HG02678 (cell line): ENCODE results near the gene PRSS23.
A peak's percentile ranks its signal among the peaks of the same experiment; 100 is the strongest.
"Not testable (repeated sequence)": the region's sequence is repeated elsewhere in the genome, so short reads cannot be mapped to it uniquely, and the experiment has no call there.

Experiments used
- ATAC-seq: cut with Tn5 transposase; IDR thresholded peaks from one replicate; pipeline ENCODE4 v1.9.1; 2021; ENCODE audit warnings: mild to moderate bottlenecking, moderate library complexity; ENCODE audit not compliant: unreplicated experiment

The PRSS23 gene

DNA sequence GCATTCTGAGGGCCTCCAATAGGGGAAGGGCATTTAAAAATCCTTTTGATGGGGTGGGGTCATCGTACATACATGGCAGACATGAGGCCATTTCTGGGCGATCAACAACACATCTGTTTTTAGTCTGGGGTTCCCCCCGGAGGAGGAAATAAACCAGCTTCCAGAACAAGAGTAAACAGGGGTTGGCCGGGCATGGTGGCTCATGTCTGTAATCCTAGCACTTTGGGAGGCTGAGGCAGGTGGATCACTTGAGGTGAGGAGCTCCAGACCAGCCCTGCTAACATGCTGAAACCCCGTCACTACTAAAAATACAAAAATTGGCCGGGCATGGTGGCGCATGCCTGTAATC is 12.0 kb downstream of the PRSS23 start:
- no peak for ATAC-seq

DNA sequence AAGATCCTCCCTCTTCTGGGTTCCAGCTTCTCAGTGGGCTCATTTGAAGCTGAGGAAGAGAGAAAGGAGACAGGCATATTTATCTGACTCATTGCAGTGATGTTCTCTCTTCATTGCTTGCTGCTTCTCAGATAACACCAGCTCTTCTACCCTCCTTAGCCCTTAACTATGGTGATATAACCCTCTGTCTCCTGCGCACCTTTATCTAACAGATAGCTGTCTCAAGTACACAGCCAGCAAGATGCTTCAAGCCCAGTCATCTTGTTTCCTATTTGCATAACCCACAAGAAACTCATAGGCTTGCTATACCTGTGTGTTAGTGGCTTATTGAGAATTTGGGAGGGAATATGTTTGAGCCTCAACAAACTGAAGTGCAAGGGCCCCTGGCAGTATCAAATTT is 12.6 kb downstream of the PRSS23 start:
- no peak for ATAC-seq

DNA sequence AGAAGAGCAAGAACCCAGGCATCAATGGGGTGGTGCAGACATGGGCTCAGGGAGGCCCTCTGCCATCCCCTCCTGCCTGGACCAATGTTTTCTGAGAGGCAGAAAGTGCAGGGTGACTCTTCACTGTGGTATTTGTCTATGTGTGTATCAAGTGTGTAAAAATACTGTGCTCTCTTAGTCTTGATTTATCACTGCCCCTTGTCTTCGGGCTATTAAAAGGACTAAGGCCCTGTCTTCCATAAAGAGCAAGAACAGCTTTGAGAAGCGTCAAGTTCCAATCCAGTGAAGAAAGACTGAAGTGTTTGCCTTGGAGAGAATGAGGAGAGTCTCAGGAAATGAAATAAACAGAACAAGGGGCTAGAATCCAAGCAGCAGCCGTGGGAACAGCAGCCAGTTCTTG is 14.4 kb downstream of the PRSS23 start:
- ATAC-seq: no peak

DNA sequence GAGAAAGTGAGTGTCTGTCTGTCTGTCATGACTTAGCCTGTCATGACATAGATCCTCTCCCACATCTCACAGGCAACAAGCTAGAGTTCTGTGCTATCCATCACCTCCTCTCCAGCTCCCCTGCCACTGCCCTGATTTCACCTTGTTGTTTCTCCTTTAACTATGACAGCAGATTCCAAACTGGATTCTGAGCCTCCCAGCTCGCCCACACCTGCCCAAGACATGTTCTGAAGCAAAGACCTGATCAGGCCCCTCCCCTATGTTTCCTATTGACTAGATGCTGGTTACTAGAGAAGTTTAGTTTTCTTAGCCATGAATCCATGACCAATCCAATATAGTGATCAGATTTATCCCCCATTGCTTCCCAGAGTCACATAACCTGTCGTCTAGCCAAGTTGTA is 15.4 kb downstream of the PRSS23 start:
- ATAC-seq: no peak

DNA sequence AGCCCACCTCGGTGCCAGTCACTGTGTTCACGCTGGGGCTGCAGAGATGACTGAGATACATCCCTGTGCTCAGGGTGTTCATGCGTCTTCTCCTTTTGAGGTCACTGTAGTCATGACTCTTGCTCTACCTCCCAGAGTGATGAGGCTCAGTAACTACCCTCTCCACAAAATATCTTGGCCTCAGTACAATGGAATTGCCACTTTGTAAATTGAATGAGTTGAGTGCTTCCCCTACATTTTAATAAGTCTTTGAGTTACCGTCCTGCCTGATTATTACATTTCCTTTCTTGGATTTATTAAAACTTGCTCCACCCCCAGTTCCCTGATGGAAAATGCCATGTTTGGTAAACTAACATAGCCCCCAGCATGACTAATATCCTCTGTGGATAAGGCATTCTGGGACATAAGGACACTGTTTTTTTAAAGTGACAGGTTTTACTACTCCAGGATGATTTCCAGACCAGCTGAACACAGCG is 15.9 kb downstream of the PRSS23 start:
- no peak for ATAC-seq

DNA sequence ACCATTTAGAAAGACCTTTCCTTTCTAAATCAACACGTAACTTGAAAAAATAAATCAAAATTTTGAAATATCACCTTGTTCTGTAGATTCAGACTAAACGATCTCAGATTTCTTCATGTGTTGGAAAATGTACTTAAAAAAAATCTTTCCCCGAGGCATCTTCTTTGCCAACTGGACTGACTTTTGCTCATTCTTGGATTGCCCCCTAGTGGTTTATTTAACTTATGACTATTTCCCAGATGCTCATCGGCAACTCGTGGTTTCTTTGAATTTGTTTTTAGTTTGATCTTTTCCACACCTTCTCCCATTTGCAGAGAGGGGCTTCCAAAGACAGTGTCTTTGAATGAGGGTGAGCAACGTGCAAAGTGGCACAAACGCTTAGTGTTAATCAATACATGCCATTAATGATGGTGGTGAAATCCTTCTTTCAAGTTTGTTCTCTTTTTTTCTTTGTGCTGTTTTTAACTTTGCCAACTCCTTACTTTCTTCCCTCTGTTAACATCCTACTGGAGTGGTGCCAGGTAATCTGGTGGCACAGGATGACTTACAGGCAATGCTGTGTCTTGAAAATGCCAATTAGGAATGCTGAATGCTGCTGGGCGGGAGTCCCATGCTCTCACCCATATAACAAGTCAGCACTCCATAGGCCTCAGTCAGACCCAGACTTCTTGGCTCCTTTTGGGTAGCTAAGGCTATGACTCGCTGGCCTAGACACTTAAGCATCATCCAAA is 18.3 kb downstream of the PRSS23 start:
- peak; percentile 61 for ATAC-seq

DNA sequence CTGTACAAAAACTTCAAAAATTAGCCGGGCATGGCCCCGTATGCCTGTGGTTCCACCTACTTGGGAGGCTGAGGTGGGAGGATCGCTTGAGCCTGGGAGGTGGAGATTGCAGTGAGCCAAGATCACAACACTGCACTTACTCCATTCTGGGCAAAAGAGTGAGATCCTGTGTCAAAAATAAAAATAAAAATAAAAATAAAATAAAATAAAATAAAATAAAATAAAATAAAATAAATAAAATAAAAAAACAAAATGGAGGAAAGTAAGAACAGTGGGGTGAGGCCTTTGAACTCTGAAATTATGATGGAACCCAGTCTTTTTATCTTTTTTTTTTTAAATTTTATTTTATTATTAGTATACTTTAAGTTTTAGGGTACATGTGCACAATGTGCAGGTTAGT is 23.8 kb downstream of the PRSS23 start:
- ATAC-seq: not testable (repeated sequence)

DNA sequence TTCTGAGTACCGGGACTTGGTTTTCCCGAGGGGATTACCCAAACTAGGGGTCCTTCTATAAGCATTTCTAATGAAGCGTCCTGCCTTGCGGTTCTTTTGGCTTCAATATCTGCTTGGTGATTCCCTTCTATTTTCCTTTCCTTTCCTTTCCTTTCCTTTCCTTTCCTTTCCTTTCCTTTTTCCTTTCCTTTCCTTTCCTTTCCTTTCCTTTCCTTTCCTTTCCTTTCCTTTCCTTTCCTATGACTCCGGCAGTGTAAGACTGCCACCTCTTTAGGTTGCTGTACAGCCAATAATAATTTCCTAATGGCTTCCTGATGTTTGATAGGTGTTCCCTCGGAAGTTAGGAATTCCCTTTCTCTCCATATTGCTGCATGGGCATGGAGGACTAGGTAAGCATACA is 34.0 kb downstream of the PRSS23 start:
- ATAC-seq: not testable (repeated sequence)

DNA sequence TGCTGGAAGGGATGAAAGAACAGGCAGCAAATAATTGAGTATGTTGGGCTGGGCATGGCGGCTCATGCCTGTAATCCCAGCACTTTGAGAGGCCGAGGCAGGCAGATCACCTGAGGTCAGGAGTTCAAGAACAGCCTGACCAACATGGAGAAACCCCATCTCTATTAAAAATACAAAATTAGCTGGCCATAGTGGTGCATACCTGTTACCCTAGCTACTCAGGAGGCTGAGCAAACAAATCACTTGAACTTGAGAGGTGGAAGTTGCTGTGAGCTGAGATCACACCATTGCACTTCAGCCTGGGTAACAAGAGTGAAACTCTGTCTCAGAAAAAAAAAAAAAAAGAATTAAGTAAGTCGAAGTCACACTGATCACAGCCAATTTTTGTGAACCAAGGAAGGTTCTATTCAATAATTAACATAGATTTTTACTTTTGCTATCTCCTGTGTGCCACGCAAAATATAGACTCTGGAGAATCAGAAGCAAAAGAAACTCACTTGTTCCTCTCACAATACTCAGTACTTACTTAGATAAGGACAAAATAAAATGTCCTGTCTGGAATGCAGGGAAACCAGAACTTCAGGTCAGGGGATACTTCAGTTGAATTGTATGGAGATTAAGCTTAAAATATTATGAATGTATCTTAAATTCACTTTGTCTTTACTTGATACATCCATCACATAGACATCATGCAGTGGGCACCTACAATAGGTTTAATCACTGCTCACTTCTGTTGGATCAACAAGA is 44.6 kb downstream of the PRSS23 start:
- not testable (repeated sequence) for ATAC-seq

DNA sequence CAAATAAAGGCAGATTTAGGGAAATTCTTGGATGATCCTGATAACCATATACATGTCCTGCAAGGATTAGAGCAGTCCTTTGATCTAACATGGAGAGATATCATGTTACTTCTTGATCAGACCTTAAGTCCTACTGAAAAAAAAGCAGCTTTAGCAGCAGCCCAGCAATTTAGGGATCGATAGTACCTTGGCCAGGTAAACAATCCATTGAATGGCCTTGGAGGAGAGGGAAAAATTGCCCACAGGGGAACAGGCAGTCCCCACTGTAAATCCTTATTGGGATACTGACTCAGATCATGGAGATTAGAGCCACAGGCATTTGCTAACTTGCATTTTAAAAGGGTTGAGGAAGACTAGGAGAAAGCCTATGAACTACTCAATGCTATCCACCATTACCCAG is 47.8 kb downstream of the PRSS23 start:
- ATAC-seq: no peak

DNA sequence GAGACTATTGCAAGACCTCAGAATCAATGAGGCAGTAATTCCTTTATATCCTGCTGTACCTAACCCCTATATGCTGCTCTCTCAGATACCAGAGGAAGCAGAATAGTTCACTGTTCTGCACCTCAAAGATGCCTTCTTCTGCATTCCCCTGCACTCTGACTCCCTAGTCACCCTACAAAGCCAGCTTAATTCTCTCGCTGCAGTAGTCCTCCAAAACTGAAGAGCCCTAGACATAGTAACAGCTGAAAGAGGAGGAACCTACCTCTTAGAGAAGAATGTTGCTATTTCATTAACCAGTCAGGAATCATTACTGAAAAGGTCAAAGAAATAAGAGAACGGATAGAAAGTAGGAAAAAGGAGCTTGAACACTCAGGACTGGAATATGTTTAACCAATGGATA is 49.3 kb downstream of the PRSS23 start:
- ATAC-seq: no peak
